IMR-90 (cell line): Measurements from ENCODE around the gene HMOX1.

ENCODE experiments used
- BHLHE40 ChIP-seq: fragments of 150-350 bp; IDR thresholded peaks from 2 replicates; pipeline ENCODE4 v1.6.1; 2016; ENCODE audit warnings: mild to moderate bottlenecking, low read depth, low read length
- CEBPB ChIP-seq: IDR thresholded peaks from 2 replicates; pipeline ENCODE4 v1.6.1; 2012; ENCODE audit warnings: low read depth, low read length, improper control_type of control experiment
- FOS ChIP-seq: fragments of 150-350 bp; IDR thresholded peaks from 2 replicates; pipeline ENCODE4 v1.6.1; 2016; ENCODE audit warnings: low read depth, low read length
- MAFK ChIP-seq: IDR thresholded peaks from 2 replicates; pipeline ENCODE4 v1.6.1; 2012; ENCODE audit warnings: low read depth, low read length, improper control_type of control experiment
- MAZ ChIP-seq: IDR thresholded peaks from 2 replicates; pipeline ENCODE4 v1.6.1; 2012; ENCODE audit warnings: low read depth, mild to moderate bottlenecking, low read length, improper control_type of control experiment, moderate library complexity, borderline replicate concordance
- MXI1 ChIP-seq: IDR thresholded peaks from 2 replicates; pipeline ENCODE4 v1.6.1; 2012; ENCODE audit warnings: low read depth, mild to moderate bottlenecking, low read length, moderate library complexity, borderline replicate concordance
- POLR2A ChIP-seq: IDR thresholded peaks from 2 replicates; pipeline ENCODE4 v1.6.1; 2012; ENCODE audit warnings: mild to moderate bottlenecking, low read depth, low read length
- RAD21 ChIP-seq: IDR thresholded peaks from 2 replicates; pipeline ENCODE4 v1.6.1; 2012; ENCODE audit warnings: low read length, improper control_type of control experiment
- RCOR1 ChIP-seq: IDR thresholded peaks from 2 replicates; pipeline ENCODE4 v1.6.1; 2012; ENCODE audit warnings: mild to moderate bottlenecking, low read length, improper control_type of control experiment; ENCODE audit not compliant: insufficient replicate concordance
- RFX5 ChIP-seq: IDR thresholded peaks from 2 replicates; pipeline ENCODE4 v1.8.0; 2012; ENCODE audit warnings: low read depth, mild to moderate bottlenecking, low read length, moderate library complexity
- SMC3 ChIP-seq: fragments of 150-350 bp; IDR thresholded peaks from 2 replicates; pipeline ENCODE4 v1.6.1; 2016; ENCODE audit warnings: low read depth, mild to moderate bottlenecking, antibody characterized with exemption, low read length, moderate library complexity
- TF ChIP-seq, protein P1 (sequence below): conservative IDR thresholded peaks from 2 replicates; pipeline ENCODE4 v1.5.1; 2012; ENCODE audit warnings: mild to moderate bottlenecking, low read depth, low read length, improper control_type of control experiment
- TF ChIP-seq, protein P2 (sequence below): fragments of 150-350 bp; IDR thresholded peaks from 2 replicates; pipeline ENCODE4 v1.6.1; 2017; ENCODE audit warnings: mild to moderate bottlenecking, antibody characterized with exemption, low read length, low read depth
- TF ChIP-seq, protein P3 (sequence below): fragments of 150-350 bp; IDR thresholded peaks from 2 replicates; pipeline ENCODE4 v1.6.1; 2016; ENCODE audit warnings: low read depth, mild to moderate bottlenecking, low read length, moderate library complexity, borderline replicate concordance

DNA sequence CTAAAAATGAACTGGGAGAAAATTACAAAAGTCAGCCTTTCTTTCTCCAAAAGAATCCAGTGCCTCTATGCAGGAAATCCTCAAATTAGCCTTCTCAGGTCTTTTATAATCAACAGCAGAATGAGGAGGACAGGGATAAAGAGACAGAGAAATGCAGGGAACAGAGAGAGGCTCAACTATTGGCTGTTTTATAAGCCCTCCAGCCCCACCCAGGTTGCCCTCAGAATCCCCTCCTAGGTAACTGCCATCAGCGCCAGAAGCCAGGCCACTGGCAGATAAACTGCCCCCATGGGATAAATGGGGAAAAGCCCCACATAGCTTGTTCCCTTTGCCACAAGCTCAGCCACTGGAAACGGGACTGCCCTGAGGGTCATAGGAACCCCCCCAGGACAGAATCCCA is 10.9 kb upstream of the HMOX1 start:
- TF ChIP-seq, protein P1, sequence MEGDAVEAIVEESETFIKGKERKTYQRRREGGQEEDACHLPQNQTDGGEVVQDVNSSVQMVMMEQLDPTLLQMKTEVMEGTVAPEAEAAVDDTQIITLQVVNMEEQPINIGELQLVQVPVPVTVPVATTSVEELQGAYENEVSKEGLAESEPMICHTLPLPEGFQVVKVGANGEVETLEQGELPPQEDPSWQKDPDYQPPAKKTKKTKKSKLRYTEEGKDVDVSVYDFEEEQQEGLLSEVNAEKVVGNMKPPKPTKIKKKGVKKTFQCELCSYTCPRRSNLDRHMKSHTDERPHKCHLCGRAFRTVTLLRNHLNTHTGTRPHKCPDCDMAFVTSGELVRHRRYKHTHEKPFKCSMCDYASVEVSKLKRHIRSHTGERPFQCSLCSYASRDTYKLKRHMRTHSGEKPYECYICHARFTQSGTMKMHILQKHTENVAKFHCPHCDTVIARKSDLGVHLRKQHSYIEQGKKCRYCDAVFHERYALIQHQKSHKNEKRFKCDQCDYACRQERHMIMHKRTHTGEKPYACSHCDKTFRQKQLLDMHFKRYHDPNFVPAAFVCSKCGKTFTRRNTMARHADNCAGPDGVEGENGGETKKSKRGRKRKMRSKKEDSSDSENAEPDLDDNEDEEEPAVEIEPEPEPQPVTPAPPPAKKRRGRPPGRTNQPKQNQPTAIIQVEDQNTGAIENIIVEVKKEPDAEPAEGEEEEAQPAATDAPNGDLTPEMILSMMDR, result no peak
- TF ChIP-seq CEBPB (no peak), RAD21 (no peak), BHLHE40 (no peak), POLR2A (no peak), MAFK (no peak), SMC3 (no peak), MXI1 (no peak), MAZ (no peak), RCOR1 (no peak), RFX5 (no peak), FOS (no peak)
- TF ChIP-seq, protein P2, sequence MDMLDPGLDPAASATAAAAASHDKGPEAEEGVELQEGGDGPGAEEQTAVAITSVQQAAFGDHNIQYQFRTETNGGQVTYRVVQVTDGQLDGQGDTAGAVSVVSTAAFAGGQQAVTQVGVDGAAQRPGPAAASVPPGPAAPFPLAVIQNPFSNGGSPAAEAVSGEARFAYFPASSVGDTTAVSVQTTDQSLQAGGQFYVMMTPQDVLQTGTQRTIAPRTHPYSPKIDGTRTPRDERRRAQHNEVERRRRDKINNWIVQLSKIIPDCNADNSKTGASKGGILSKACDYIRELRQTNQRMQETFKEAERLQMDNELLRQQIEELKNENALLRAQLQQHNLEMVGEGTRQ, result no peak
- TF ChIP-seq, protein P3, sequence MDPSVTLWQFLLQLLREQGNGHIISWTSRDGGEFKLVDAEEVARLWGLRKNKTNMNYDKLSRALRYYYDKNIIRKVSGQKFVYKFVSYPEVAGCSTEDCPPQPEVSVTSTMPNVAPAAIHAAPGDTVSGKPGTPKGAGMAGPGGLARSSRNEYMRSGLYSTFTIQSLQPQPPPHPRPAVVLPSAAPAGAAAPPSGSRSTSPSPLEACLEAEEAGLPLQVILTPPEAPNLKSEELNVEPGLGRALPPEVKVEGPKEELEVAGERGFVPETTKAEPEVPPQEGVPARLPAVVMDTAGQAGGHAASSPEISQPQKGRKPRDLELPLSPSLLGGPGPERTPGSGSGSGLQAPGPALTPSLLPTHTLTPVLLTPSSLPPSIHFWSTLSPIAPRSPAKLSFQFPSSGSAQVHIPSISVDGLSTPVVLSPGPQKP, result no peak
